Measurements from ENCODE around the gene DOK7. TPM values are rescaled to one million over a fixed set of nuclear protein-coding genes. Genes with fewer than 3 reads are reported as not detected.

Gene DOK7
- polyA plus RNA-seq, 1 experiment: not detected

GRCh38 chr4:3527914-3528876, 65.1 kb downstream of the DOK7 start:
- no peak for DNase-seq (ENCODE audit: low read depth)
- ChIA-PET POLR2A (no interaction called here), CTCF (no interaction called here)
- Histone ChIP-seq H3K36me3 (ENCODE audit: control insufficient read depth, insufficient read depth, low read length) (peaks cover 24% of the 10 kb centered on the region), H3K27me3 (ENCODE audit: control insufficient read depth, insufficient read depth, low read length) (no peaks in the 10 kb centered on the region), H3K4me3 (ENCODE audit: low read depth, low read length) (no peak overlapping the region)
- no peak for TF ChIP-seq CTCF (IDR thresholded peaks at IDR 0.05; ENCODE audit: insufficient read depth, low read depth, low read length)

- DNase-seq (ENCODE audit: low read depth): no peak
These were observed 66.3 kb downstream of the DOK7 start for GRCh38 chr4:3529363-3529762.

GRCh38 chr4:3530051-3530450, 66.9 kb downstream of the DOK7 start:
- no peak for TF ChIP-seq CTCF (IDR thresholded peaks at IDR 0.05; ENCODE audit: insufficient read depth, low read depth, low read length)
- DNase-seq (ENCODE audit: low read depth): no peak
- Histone ChIP-seq H3K27me3 (ENCODE audit: control insufficient read depth, insufficient read depth, low read length) (no peaks in the 10 kb centered on the region), H3K36me3 (ENCODE audit: control insufficient read depth, insufficient read depth, low read length) (peaks cover 13% of the 10 kb centered on the region), H3K4me3 (ENCODE audit: low read depth, low read length) (no peak overlapping the region)
- ChIA-PET POLR2A (no interaction called here), CTCF (interaction anchor here (1.4 kb wide), 1 partner anchor 50 kb away, joined by 3 read pairs; no protein-coding TSS in a partner anchor)

More at GRCh38 chr4:3529363-3529762, 66.3 kb downstream of the DOK7 start:
- Histone ChIP-seq H3K36me3 (ENCODE audit: control insufficient read depth, insufficient read depth, low read length) (peaks cover 17% of the 10 kb centered on the region), H3K27me3 (ENCODE audit: control insufficient read depth, insufficient read depth, low read length) (no peaks in the 10 kb centered on the region), H3K4me3 (ENCODE audit: low read depth, low read length) (no peak overlapping the region)
- no peak for TF ChIP-seq CTCF (IDR thresholded peaks at IDR 0.05; ENCODE audit: insufficient read depth, low read depth, low read length)
- ChIA-PET POLR2A (no interaction called here), CTCF (no interaction called here)

- H3K27me3 ChIP-seq (ENCODE audit: control insufficient read depth, insufficient read depth, low read length): no peaks in the 10 kb centered on the region
- POLR2A ChIA-PET: no interaction called here
- peaks cover 13% of the 10 kb centered on the region for H3K36me3 ChIP-seq (ENCODE audit: control insufficient read depth, insufficient read depth, low read length)
- H3K4me3 ChIP-seq (ENCODE audit: low read depth, low read length): peak overlapping the region; percentile 74
- no peak for DNase-seq (ENCODE audit: low read depth)
- CTCF ChIA-PET: interaction anchor here (1.4 kb wide), 1 partner anchor 51 kb away, joined by 3 read pairs; no protein-coding TSS in a partner anchor
- no peak for TF ChIP-seq CTCF (IDR thresholded peaks at IDR 0.05; ENCODE audit: insufficient read depth, low read depth, low read length)
These were observed 67.7 kb downstream of the DOK7 start for GRCh38 chr4:3530663-3531254.

GRCh38 chr4:3531318-3531878, 68.3 kb downstream of the DOK7 start:
- no peak for TF ChIP-seq CTCF (IDR thresholded peaks at IDR 0.05; ENCODE audit: insufficient read depth, low read depth, low read length)
- Histone ChIP-seq H3K27me3 (ENCODE audit: control insufficient read depth, insufficient read depth, low read length) (no peaks in the 10 kb centered on the region), H3K36me3 (ENCODE audit: control insufficient read depth, insufficient read depth, low read length) (peaks cover 11% of the 10 kb centered on the region), H3K4me3 (ENCODE audit: low read depth, low read length) (peak overlapping the region; percentile 74)
- POLR2A ChIA-PET: interaction anchor here (0.5 kb wide), 1 partner anchor 308 kb away, joined by 4 read pairs; no protein-coding TSS in a partner anchor
- no peak for DNase-seq (ENCODE audit: low read depth)
- CTCF ChIA-PET: interaction anchor here (1.4 kb wide), 1 partner anchor 51 kb away, joined by 3 read pairs; no protein-coding TSS in a partner anchor

Measured in BJ (cell line).